Activated CD8-positive, alpha-beta T cell treated with anti-CD3 and anti-CD28 coated beads, Interleukin-2, amount 10 ng/mL, durations not matched to agents 7 days and 5 days (primary cell): ENCODE results near the gene TEDC1. TPM values are rescaled to one million over a fixed set of nuclear protein-coding genes. Genes with fewer than 3 reads are reported as not detected.

ENCODE experiments used
- ATAC-seq: fragments of 150-1000 bp; cut with Tn5 transposase; one replicate; pipeline ENCODE4 v1.10.0; 2021; ENCODE audit warnings: moderate library complexity
- CTCF ChIA-PET: fragments of 350-600 bp; sonication (Branson Sonifier 250); formaldehyde crosslinking; loops from one replicate; lab custom pipeline; 2021; ENCODE audit warnings: antibody characterized with exemption; lab: Charles Lee
- POLR2A ChIA-PET: fragments of 350-600 bp; sonication (Branson Sonifier 250); formaldehyde crosslinking; loops from one replicate; lab custom pipeline; 2021; ENCODE audit warnings: antibody characterized with exemption; lab: Charles Lee
- DNase-seq: peaks from one replicate; pipeline ENCODE4 v3.0.0-alpha.2; 2020
- H3K27ac Mint-ChIP-seq: one replicate; pipeline ENCODE4 v1.8.0; 2021; ENCODE audit warnings: mild to moderate bottlenecking, mixed read lengths
- H3K27me3 Mint-ChIP-seq: one replicate; pipeline ENCODE4 v1.8.0; 2021; ENCODE audit warnings: low read depth, mixed read lengths
- H3K36me3 Mint-ChIP-seq: one replicate; pipeline ENCODE4 v1.8.0; 2021; ENCODE audit warnings: low read depth, mixed read lengths
- H3K4me1 Mint-ChIP-seq: one replicate; pipeline ENCODE4 v1.8.0; 2021; ENCODE audit warnings: low read depth, mixed read lengths
- H3K4me3 Mint-ChIP-seq: one replicate; pipeline ENCODE4 v1.8.0; 2021; ENCODE audit warnings: mild to moderate bottlenecking, mixed read lengths
- H3K9me3 Mint-ChIP-seq: one replicate; pipeline ENCODE4 v1.8.0; 2022; ENCODE audit warnings: mixed read lengths; ENCODE audit not compliant: insufficient read depth
- total RNA-seq, 2 experiments: library from RNA; stranded (reverse); gene quantifications; one replicate each; pipeline ENCODE4 v1.2.3, GENCODE V29; 2021

TEDC1 gene
- total RNA-seq, 2 experiments from 2014 or later: 56.5 to 61.8 TPM

- peaks cover 32% of the 10 kb centered on the region for H3K4me1 Mint-ChIP-seq
- no peaks in the 10 kb centered on the region for H3K9me3 Mint-ChIP-seq
- H3K27ac Mint-ChIP-seq: peak overlapping the region; percentile 75
- no peaks in the 10 kb centered on the region for H3K36me3 Mint-ChIP-seq
- H3K27me3 Mint-ChIP-seq: peaks cover 26% of the 10 kb centered on the region
- ATAC-seq (no peak), DNase-seq (no peak)
- ChIA-PET CTCF (interaction anchor here (2.9 kb wide), 1 partner anchor 157 kb away, joined by 16 read pairs; no protein-coding TSS in a partner anchor), POLR2A (no interaction called here)
- peak overlapping the region; percentile 73 for H3K4me3 Mint-ChIP-seq
These were observed 36.4 kb downstream of the TEDC1 start for GRCh38 chr14:105527381-105527825.

- H3K9me3 Mint-ChIP-seq: no peaks in the 10 kb centered on the region
- peak overlapping the region; percentile 75 for H3K27ac Mint-ChIP-seq
- peak overlapping the region; percentile 73 for H3K4me3 Mint-ChIP-seq
- H3K27me3 Mint-ChIP-seq: peaks cover 26% of the 10 kb centered on the region
- peaks cover 37% of the 10 kb centered on the region for H3K4me1 Mint-ChIP-seq
- ATAC-seq (peak; percentile 73), DNase-seq (peak; percentile 86)
- ChIA-PET CTCF (interaction anchor here (0.6 to 2.9 kb wide), 14 partner anchors 10 to 280 kb away, joined by 3 to 17 read pairs (median 4); partner anchors contain the start of genes BTBD6, PACS2 and TEX22), POLR2A (interaction anchor here (0.6 to 2.2 kb wide), 4 partner anchors 36 to 463 kb away, joined by 3 to 11 read pairs (median 4); partner anchors contain the start of gene GPR132)
- H3K36me3 Mint-ChIP-seq: no peaks in the 10 kb centered on the region
These were observed 37.0 kb downstream of the TEDC1 start for GRCh38 chr14:105527826-105528585.

GRCh38 chr14:105528586-105529318 is 37.7 kb downstream of the TEDC1 start:
- H3K4me3 Mint-ChIP-seq: peak overlapping the region; percentile 80
- ATAC-seq (peak; percentile 13), DNase-seq (peak; percentile 39)
- ChIA-PET CTCF (interaction anchor here (0.7 to 2.9 kb wide), 14 partner anchors 10 to 280 kb away, joined by 3 to 17 read pairs (median 4); partner anchors contain the start of genes BTBD6, PACS2 and TEX22), POLR2A (interaction anchor here (0.6 to 2.2 kb wide), 5 partner anchors 37 to 464 kb away, joined by 3 to 11 read pairs (median 3); partner anchors contain the start of gene GPR132)
- peaks cover 19% of the 10 kb centered on the region for H3K27me3 Mint-ChIP-seq
- H3K9me3 Mint-ChIP-seq: no peaks in the 10 kb centered on the region
- H3K27ac Mint-ChIP-seq: peak overlapping the region; percentile 89
- H3K4me1 Mint-ChIP-seq: peaks cover 37% of the 10 kb centered on the region
- no peaks in the 10 kb centered on the region for H3K36me3 Mint-ChIP-seq

GRCh38 chr14:105529319-105529568 is 38.2 kb downstream of the TEDC1 start:
- no peak for ATAC-seq
- H3K27me3 Mint-ChIP-seq: peaks cover 17% of the 10 kb centered on the region
- H3K9me3 Mint-ChIP-seq: no peaks in the 10 kb centered on the region
- H3K4me1 Mint-ChIP-seq: peaks cover 37% of the 10 kb centered on the region
- H3K27ac Mint-ChIP-seq: peak overlapping the region; percentile 89
- no peak for DNase-seq
- H3K4me3 Mint-ChIP-seq: peak overlapping the region; percentile 80
- H3K36me3 Mint-ChIP-seq: no peaks in the 10 kb centered on the region
- ChIA-PET CTCF (interaction anchor here (1.1 to 2.9 kb wide), 5 partner anchors 37 to 159 kb away, joined by 3 to 17 read pairs (median 11); no protein-coding TSS in a partner anchor), POLR2A (interaction anchor here (1.1 to 2.2 kb wide), 2 partner anchors 40 to 47 kb away, joined by 4 to 11 read pairs; no protein-coding TSS in a partner anchor)

- Mint-ChIP-seq H3K27me3 (peaks cover 13% of the 10 kb centered on the region), H3K4me3 (peak overlapping the region; percentile 80), H3K9me3 (no peaks in the 10 kb centered on the region), H3K36me3 (no peaks in the 10 kb centered on the region), H3K4me1 (peaks cover 37% of the 10 kb centered on the region), H3K27ac (peak overlapping the region; percentile 89)
- CTCF ChIA-PET: interaction anchor here (1.1 to 2.9 kb wide), 5 partner anchors 37 to 159 kb away, joined by 3 to 17 read pairs (median 11); no protein-coding TSS in a partner anchor
- peak; percentile 68 for DNase-seq
- ATAC-seq: peak; percentile 15
- POLR2A ChIA-PET: interaction anchor here (0.9 to 2.2 kb wide), 3 partner anchors 38 to 40 kb away, joined by 3 to 11 read pairs (median 3); no protein-coding TSS in a partner anchor
These were observed 38.7 kb downstream of the TEDC1 start for GRCh38 chr14:105529569-105530284.

GRCh38 chr14:105530285-105531087 is 39.4 kb downstream of the TEDC1 start:
- Mint-ChIP-seq H3K27ac (peak overlapping the region; percentile 84), H3K4me3 (peak overlapping the region; percentile 74), H3K9me3 (no peaks in the 10 kb centered on the region), H3K36me3 (no peaks in the 10 kb centered on the region), H3K27me3 (peaks cover 8% of the 10 kb centered on the region), H3K4me1 (peaks cover 37% of the 10 kb centered on the region)
- DNase-seq: no peak
- ChIA-PET POLR2A (interaction anchor here (0.9 to 1.3 kb wide), 2 partner anchors 39 to 40 kb away, joined by 3 read pairs; no protein-coding TSS in a partner anchor), CTCF (no interaction called here)
- peak; percentile 31 for ATAC-seq

- peaks cover 5% of the 10 kb centered on the region for H3K27me3 Mint-ChIP-seq
- no peak for DNase-seq
- no peak for ATAC-seq
- CTCF ChIA-PET: interaction anchor here (1.0 to 3.0 kb wide), 4 partner anchors 18 to 161 kb away, joined by 3 to 16 read pairs (median 3); no protein-coding TSS in a partner anchor
- H3K4me3 Mint-ChIP-seq: peak overlapping the region; percentile 8
- H3K9me3 Mint-ChIP-seq: no peaks in the 10 kb centered on the region
- peaks cover 35% of the 10 kb centered on the region for H3K4me1 Mint-ChIP-seq
- H3K36me3 Mint-ChIP-seq: no peaks in the 10 kb centered on the region
- POLR2A ChIA-PET: interaction anchor here (1.3 kb wide), 1 partner anchor 40 kb away, joined by 3 read pairs; no protein-coding TSS in a partner anchor
- H3K27ac Mint-ChIP-seq: no peak overlapping the region
These were observed 40.2 kb downstream of the TEDC1 start for GRCh38 chr14:105531088-105531893.

GRCh38 chr14:105531894-105532623 is 41.0 kb downstream of the TEDC1 start:
- ATAC-seq (no peak), DNase-seq (no peak)
- H3K4me3 Mint-ChIP-seq: no peak overlapping the region
- H3K27ac Mint-ChIP-seq: peak overlapping the region; percentile 25
- H3K27me3 Mint-ChIP-seq: peaks cover 4% of the 10 kb centered on the region
- H3K4me1 Mint-ChIP-seq: peaks cover 34% of the 10 kb centered on the region
- no peaks in the 10 kb centered on the region for H3K9me3 Mint-ChIP-seq
- no peaks in the 10 kb centered on the region for H3K36me3 Mint-ChIP-seq
- ChIA-PET CTCF (interaction anchor here (1.0 to 3.0 kb wide), 4 partner anchors 17 to 161 kb away, joined by 3 to 16 read pairs (median 3); no protein-coding TSS in a partner anchor), POLR2A (no interaction called here)

- peaks cover 28% of the 10 kb centered on the region for H3K4me1 Mint-ChIP-seq
- no peak overlapping the region for H3K27ac Mint-ChIP-seq
- H3K27me3 Mint-ChIP-seq: peaks cover 1% of the 10 kb centered on the region
- ChIA-PET POLR2A (interaction anchor here (1.3 kb wide), 1 partner anchor 41 kb away, joined by 3 read pairs; no protein-coding TSS in a partner anchor), CTCF (interaction anchor here (1.0 to 3.0 kb wide), 5 partner anchors 16 to 162 kb away, joined by 3 to 16 read pairs (median 3); no protein-coding TSS in a partner anchor)
- no peaks in the 10 kb centered on the region for H3K9me3 Mint-ChIP-seq
- DNase-seq (no peak), ATAC-seq (no peak)
- no peak overlapping the region for H3K4me3 Mint-ChIP-seq
- H3K36me3 Mint-ChIP-seq: no peaks in the 10 kb centered on the region
These were observed 41.7 kb downstream of the TEDC1 start for GRCh38 chr14:105532735-105533141.
